ENCODE data around the gene TREML1. TPM values are rescaled to one million over a fixed set of nuclear protein-coding genes. Genes with fewer than 3 reads are reported as not detected.

The TREML1 gene, protein sequence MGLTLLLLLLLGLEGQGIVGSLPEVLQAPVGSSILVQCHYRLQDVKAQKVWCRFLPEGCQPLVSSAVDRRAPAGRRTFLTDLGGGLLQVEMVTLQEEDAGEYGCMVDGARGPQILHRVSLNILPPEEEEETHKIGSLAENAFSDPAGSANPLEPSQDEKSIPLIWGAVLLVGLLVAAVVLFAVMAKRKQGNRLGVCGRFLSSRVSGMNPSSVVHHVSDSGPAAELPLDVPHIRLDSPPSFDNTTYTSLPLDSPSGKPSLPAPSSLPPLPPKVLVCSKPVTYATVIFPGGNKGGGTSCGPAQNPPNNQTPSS
- total RNA-seq (2014; rRNA removed; shearing (Covaris generic)), result not detected in 2 replicates
- not detected in 2 replicates for polyA plus RNA-seq (2016; fragmentation: Nextera tagmentation; extraction: Ambion mirVana)
- long read RNA-seq, result 0 reads

DNA sequence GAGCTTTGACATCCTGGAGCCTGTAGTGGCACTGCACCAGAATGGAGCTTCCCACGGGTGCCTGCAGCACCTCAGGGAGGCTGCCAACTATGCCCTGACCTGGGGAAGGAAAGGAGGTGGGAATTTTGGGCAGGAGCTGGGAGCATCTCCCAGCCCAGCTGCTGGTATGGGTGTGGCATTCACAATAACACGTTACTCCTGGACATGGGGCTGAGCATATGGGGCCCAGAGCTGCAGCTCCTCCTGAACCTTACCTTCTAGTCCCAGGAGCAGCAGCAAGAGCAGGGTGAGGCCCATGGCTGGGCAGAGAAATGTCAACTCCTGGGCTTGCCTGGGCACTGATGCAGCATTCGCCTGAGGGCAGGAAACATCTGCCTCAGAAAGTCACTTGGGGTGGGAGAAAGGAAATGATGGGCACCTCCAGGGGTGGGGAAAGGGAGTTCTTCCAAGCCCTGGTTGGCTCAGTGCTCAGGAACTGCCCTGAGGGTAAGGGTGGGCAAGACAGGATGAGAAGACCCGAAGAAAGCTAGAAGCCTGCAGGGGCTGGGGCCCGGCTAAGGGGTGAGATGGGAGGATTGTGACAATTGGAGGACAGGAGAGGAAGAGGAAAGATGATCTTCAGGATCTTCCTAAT, at the start of gene TREML1:
TREML1 (minus strand) TSS at position 356 of the 634 bp plus-strand sequence; CDS start at position 297, 59 bp downstream.
- H3K4me3 ChIP-seq, result no peak within 1 kb of the TSS
- peaks cover 4% of the 10 kb centered on the region; the same call in 1 of the 2 replicates for H3K9me2 ChIP-seq (ENCODE audit: insufficient read depth)
- no peaks in the 10 kb centered on the region for H3K27me3 ChIP-seq (ENCODE audit: insufficient read depth)
- H3K27ac ChIP-seq (ENCODE audit: low read depth), result no peak within 1 kb of the TSS
- DNase-seq (ENCODE audit: low spot score), result no peak
- H2AFZ ChIP-seq, result no peak within 1 kb of the TSS
- H3K36me3 ChIP-seq (ENCODE audit: insufficient read depth), result no peaks in the 10 kb centered on the region
- no peak within 1 kb of the TSS for H3K4me3 Mint-ChIP-seq
- H3K9me3 Mint-ChIP-seq, result no peaks in the 10 kb centered on the region; the same call in 2 of the 3 replicates
- no peaks in the 10 kb centered on the region for H4K20me1 ChIP-seq (replicated peaks; ENCODE audit: insufficient read depth)
- H3K79me2 ChIP-seq (replicated peaks; ENCODE audit: insufficient read depth), result no peaks in the 10 kb centered on the region
- H3F3A ChIP-seq (replicated peaks; ENCODE audit: low read depth), result no peaks in the 10 kb centered on the region
- H3K27me3 Mint-ChIP-seq (ENCODE audit: insufficient read depth, low read depth, poor library complexity), result peaks cover 14% of the 10 kb centered on the region
- ATAC-seq, result no peak
- no peaks in the 10 kb centered on the region; the same call in 2 of the 3 replicates for H3K36me3 Mint-ChIP-seq (ENCODE audit: low read depth)
- TF ChIP-seq, protein P1, sequence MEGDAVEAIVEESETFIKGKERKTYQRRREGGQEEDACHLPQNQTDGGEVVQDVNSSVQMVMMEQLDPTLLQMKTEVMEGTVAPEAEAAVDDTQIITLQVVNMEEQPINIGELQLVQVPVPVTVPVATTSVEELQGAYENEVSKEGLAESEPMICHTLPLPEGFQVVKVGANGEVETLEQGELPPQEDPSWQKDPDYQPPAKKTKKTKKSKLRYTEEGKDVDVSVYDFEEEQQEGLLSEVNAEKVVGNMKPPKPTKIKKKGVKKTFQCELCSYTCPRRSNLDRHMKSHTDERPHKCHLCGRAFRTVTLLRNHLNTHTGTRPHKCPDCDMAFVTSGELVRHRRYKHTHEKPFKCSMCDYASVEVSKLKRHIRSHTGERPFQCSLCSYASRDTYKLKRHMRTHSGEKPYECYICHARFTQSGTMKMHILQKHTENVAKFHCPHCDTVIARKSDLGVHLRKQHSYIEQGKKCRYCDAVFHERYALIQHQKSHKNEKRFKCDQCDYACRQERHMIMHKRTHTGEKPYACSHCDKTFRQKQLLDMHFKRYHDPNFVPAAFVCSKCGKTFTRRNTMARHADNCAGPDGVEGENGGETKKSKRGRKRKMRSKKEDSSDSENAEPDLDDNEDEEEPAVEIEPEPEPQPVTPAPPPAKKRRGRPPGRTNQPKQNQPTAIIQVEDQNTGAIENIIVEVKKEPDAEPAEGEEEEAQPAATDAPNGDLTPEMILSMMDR (conservative IDR thresholded peaks at IDR 0.05; ENCODE audit: low read depth in 2 of 2), result no peak
- TF ChIP-seq ZNF114 (CRISPR knock-in tag; IDR thresholded peaks at IDR 0.05) (no peak), EZH2 (IDR thresholded peaks at IDR 0.05; ENCODE audit: low read depth, unreplicated experiment) (no peak), NANOG (IDR thresholded peaks at IDR 0.05; ENCODE audit: borderline replicate concordance) (no peak), JUNB (IDR thresholded peaks at IDR 0.05; ENCODE audit: unreplicated experiment) (no peak), EZH2phosphoT487 (IDR thresholded peaks at IDR 0.05; ENCODE audit: unreplicated experiment) (no peak), ZNF331 (CRISPR knock-in tag; IDR thresholded peaks at IDR 0.05; ENCODE audit: low read depth) (no peak), CREB1 (CRISPR knock-in tag; IDR thresholded peaks at IDR 0.05; ENCODE audit: low read depth) (no peak)
- TF ChIP-seq, protein P2, sequence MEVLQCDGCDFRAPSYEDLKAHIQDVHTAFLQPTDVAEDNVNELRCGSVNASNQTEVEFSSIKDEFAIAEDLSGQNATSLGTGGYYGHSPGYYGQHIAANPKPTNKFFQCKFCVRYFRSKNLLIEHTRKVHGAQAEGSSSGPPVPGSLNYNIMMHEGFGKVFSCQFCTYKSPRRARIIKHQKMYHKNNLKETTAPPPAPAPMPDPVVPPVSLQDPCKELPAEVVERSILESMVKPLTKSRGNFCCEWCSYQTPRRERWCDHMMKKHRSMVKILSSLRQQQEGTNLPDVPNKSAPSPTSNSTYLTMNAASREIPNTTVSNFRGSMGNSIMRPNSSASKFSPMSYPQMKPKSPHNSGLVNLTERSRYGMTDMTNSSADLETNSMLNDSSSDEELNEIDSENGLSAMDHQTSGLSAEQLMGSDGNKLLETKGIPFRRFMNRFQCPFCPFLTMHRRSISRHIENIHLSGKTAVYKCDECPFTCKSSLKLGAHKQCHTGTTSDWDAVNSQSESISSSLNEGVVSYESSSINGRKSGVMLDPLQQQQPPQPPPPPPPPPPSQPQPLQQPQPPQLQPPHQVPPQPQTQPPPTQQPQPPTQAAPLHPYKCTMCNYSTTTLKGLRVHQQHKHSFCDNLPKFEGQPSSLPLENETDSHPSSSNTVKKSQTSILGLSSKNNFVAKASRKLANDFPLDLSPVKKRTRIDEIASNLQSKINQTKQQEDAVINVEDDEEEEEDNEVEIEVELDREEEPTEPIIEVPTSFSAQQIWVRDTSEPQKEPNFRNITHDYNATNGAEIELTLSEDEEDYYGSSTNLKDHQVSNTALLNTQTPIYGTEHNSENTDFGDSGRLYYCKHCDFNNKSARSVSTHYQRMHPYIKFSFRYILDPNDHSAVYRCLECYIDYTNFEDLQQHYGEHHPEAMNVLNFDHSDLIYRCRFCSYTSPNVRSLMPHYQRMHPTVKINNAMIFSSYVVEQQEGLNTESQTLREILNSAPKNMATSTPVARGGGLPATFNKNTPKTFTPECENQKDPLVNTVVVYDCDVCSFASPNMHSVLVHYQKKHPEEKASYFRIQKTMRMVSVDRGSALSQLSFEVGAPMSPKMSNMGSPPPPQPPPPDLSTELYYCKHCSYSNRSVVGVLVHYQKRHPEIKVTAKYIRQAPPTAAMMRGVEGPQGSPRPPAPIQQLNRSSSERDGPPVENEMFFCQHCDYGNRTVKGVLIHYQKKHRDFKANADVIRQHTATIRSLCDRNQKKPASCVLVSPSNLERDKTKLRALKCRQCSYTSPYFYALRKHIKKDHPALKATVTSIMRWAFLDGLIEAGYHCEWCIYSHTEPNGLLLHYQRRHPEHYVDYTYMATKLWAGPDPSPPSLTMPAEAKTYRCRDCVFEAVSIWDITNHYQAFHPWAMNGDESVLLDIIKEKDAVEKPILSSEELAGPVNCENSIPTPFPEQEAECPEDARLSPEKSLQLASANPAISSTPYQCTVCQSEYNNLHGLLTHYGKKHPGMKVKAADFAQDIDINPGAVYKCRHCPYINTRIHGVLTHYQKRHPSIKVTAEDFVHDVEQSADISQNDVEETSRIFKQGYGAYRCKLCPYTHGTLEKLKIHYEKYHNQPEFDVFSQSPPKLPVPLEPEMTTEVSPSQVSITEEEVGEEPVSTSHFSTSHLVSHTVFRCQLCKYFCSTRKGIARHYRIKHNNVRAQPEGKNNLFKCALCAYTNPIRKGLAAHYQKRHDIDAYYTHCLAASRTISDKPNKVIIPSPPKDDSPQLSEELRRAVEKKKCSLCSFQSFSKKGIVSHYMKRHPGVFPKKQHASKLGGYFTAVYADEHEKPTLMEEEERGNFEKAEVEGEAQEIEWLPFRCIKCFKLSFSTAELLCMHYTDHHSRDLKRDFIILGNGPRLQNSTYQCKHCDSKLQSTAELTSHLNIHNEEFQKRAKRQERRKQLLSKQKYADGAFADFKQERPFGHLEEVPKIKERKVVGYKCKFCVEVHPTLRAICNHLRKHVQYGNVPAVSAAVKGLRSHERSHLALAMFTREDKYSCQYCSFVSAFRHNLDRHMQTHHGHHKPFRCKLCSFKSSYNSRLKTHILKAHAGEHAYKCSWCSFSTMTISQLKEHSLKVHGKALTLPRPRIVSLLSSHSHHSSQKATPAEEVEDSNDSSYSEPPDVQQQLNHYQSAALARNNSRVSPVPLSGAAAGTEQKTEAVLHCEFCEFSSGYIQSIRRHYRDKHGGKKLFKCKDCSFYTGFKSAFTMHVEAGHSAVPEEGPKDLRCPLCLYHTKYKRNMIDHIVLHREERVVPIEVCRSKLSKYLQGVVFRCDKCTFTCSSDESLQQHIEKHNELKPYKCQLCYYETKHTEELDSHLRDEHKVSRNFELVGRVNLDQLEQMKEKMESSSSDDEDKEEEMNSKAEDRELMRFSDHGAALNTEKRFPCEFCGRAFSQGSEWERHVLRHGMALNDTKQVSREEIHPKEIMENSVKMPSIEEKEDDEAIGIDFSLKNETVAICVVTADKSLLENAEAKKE (CRISPR knock-in tag; IDR thresholded peaks at IDR 0.05), result no peak
- TF ChIP-seq, protein P3, sequence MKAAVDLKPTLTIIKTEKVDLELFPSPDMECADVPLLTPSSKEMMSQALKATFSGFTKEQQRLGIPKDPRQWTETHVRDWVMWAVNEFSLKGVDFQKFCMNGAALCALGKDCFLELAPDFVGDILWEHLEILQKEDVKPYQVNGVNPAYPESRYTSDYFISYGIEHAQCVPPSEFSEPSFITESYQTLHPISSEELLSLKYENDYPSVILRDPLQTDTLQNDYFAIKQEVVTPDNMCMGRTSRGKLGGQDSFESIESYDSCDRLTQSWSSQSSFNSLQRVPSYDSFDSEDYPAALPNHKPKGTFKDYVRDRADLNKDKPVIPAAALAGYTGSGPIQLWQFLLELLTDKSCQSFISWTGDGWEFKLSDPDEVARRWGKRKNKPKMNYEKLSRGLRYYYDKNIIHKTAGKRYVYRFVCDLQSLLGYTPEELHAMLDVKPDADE (IDR thresholded peaks at IDR 0.05), result no peak
- no peak within 1 kb of the TSS for H3K4me2 ChIP-seq
- H3K4me1 Mint-ChIP-seq, result peaks cover 8% of the 10 kb centered on the region
- no peak within 1 kb of the TSS for H3K27ac Mint-ChIP-seq
- H3K4me1 ChIP-seq (ENCODE audit: insufficient read depth), result peaks cover 9% of the 10 kb centered on the region

All from GM23338 (cell line).